Mesendoderm (in vitro differentiated cells): ENCODE results near the gene KNSTRN.

Experiments
- DNase-seq: peaks from one replicate; pipeline ENCODE4 v3.0.0; 2013
- H2AK5ac ChIP-seq: 2 replicates; pipeline ENCODE4 v1.6.1; 2013; ENCODE audit warnings: low read length, inconsistent platforms
- H2BK120ac ChIP-seq: 2 replicates; pipeline ENCODE4 v1.6.1; 2013; ENCODE audit warnings: low read depth, mild to moderate bottlenecking, low read length, moderate library complexity, mixed read lengths
- H2BK15ac ChIP-seq: replicated peaks from 2 replicates; pipeline ENCODE4 v1.6.1; 2013; ENCODE audit warnings: low read depth, mild to moderate bottlenecking, moderate library complexity
- H2BK5ac ChIP-seq: 2 replicates; pipeline ENCODE4 v1.6.1; 2013; ENCODE audit warnings: low read length, inconsistent platforms
- H3K18ac ChIP-seq: 2 replicates; pipeline ENCODE4 v1.6.1; 2013; ENCODE audit warnings: mild to moderate bottlenecking, low read length, mixed read lengths
- H3K23ac ChIP-seq: one replicate; pipeline ENCODE4 v1.6.1; 2013; ENCODE audit warnings: low read length
- H3K27ac ChIP-seq: 2 replicates; pipeline ENCODE4 v1.5.1; 2013; ENCODE audit warnings: low read depth, mild to moderate bottlenecking, inconsistent platforms, low read length, moderate library complexity
- H3K27me3 ChIP-seq: 2 replicates; pipeline ENCODE4 v1.6.1; 2013; ENCODE audit warnings: low read length, control low read depth, mild to moderate bottlenecking, inconsistent platforms; ENCODE audit not compliant: insufficient read depth, poor library complexity
- H3K36me3 ChIP-seq: 2 replicates; pipeline ENCODE4 v1.6.1; 2013; ENCODE audit warnings: low read length, inconsistent platforms; ENCODE audit not compliant: control insufficient read depth, insufficient read depth
- H3K4ac ChIP-seq: one replicate; pipeline ENCODE4 v1.6.1; 2013; ENCODE audit warnings: low read depth, mild to moderate bottlenecking, low read length, moderate library complexity
- H3K4me1 ChIP-seq: 2 replicates; pipeline ENCODE4 v1.6.1; 2013; ENCODE audit warnings: low read depth, low read length, inconsistent platforms; ENCODE audit not compliant: control insufficient read depth
- H3K4me2 ChIP-seq: 2 replicates; pipeline ENCODE4 v1.6.1; 2013; ENCODE audit warnings: low read length
- H3K4me3 ChIP-seq: 2 replicates; pipeline ENCODE4 v1.5.1; 2013; ENCODE audit warnings: mild to moderate bottlenecking, low read length
- H3K56ac ChIP-seq: one replicate; pipeline ENCODE4 v1.6.1; 2013; ENCODE audit warnings: low read length
- H3K79me1 ChIP-seq: 2 replicates; pipeline ENCODE4 v1.6.1; 2013; ENCODE audit warnings: low read length, inconsistent platforms
- H3K79me2 ChIP-seq: 2 replicates; pipeline ENCODE4 v1.6.1; 2013; ENCODE audit warnings: mild to moderate bottlenecking, low read length; ENCODE audit not compliant: control insufficient read depth, insufficient read depth
- H3K9ac ChIP-seq: 2 replicates; pipeline ENCODE4 v1.6.1; 2013; ENCODE audit warnings: low read length, inconsistent platforms
- H4K5ac ChIP-seq: one replicate; pipeline ENCODE4 v1.6.1; 2013; ENCODE audit warnings: low read length
- H4K8ac ChIP-seq: one replicate; pipeline ENCODE4 v1.6.1; 2013; ENCODE audit warnings: low read depth, mild to moderate bottlenecking, control low read depth, low read length, moderate library complexity
- WGBS: extraction: QIAGEN DNeasy Blood & Tissue Kit; methylation state at CpG from one replicate; pipeline ENCODE4 v1.1.7; 2013; ENCODE audit warnings: low lambda C conversion rate, missing lambda C conversion rate; ENCODE audit not compliant: insufficient coverage; ENCODE audit errors: extremely low coverage; 5-methylcytosine and 5-hydroxymethylcytosine counted together

The KNSTRN gene

GRCh38 chr15:40355976-40356585 is 26.4 kb upstream of the KNSTRN start:
- H4K5ac ChIP-seq, result no peak overlapping the region
- no peak overlapping the region for H3K4me3 ChIP-seq
- no peak overlapping the region for H3K4ac ChIP-seq
- H3K56ac ChIP-seq, result no peak overlapping the region
- no peaks in the 10 kb centered on the region for H3K79me2 ChIP-seq
- H3K23ac ChIP-seq, result no peak overlapping the region
- no peak overlapping the region for H2BK120ac ChIP-seq
- no peaks in the 10 kb centered on the region for H3K27me3 ChIP-seq
- no peak overlapping the region for H2AK5ac ChIP-seq
- WGBS, result no CpG with 5 or more reads among the region's 5 CpGs
- no peak overlapping the region for H3K4me2 ChIP-seq
- no peak overlapping the region for H3K18ac ChIP-seq
- no peak for DNase-seq
- H2BK15ac ChIP-seq, result no peak overlapping the region
- H4K8ac ChIP-seq, result no peak overlapping the region
- no peak overlapping the region for H3K9ac ChIP-seq
- H2BK5ac ChIP-seq, result no peak overlapping the region
- H3K79me1 ChIP-seq, result no peaks in the 10 kb centered on the region
- H3K4me1 ChIP-seq, result peaks cover 8% of the 10 kb centered on the region
- no peak overlapping the region for H3K27ac ChIP-seq
- H3K36me3 ChIP-seq, result no peaks in the 10 kb centered on the region

GRCh38 chr15:40357246-40357645 is 25.3 kb upstream of the KNSTRN start:
- Histone ChIP-seq H3K79me1 (no peaks in the 10 kb centered on the region), H4K8ac (no peak overlapping the region), H2AK5ac (no peak overlapping the region), H2BK15ac (no peak overlapping the region), H3K4me2 (no peak overlapping the region), H3K4me1 (peaks cover 8% of the 10 kb centered on the region), H3K27ac (no peak overlapping the region), H3K18ac (no peak overlapping the region), H2BK5ac (no peak overlapping the region), H3K9ac (no peak overlapping the region), H3K56ac (no peak overlapping the region), H3K4ac (no peak overlapping the region), H2BK120ac (no peak overlapping the region), H3K27me3 (no peaks in the 10 kb centered on the region), H4K5ac (no peak overlapping the region), H3K79me2 (no peaks in the 10 kb centered on the region), H3K4me3 (no peak overlapping the region), H3K23ac (no peak overlapping the region), H3K36me3 (no peaks in the 10 kb centered on the region)
- WGBS, result no CpG with 5 or more reads among the region's 1 CpG
- DNase-seq, result no peak

- H2AK5ac ChIP-seq, result no peak within 1 kb of the TSS
- peaks cover 8% of the 10 kb centered on the region for H3K4me1 ChIP-seq
- no peak within 1 kb of the TSS for H2BK120ac ChIP-seq
- H2BK15ac ChIP-seq, result no peak within 1 kb of the TSS
- peak within 1 kb of the TSS; percentile 88 for H3K56ac ChIP-seq
- H3K4me3 ChIP-seq, result peak within 1 kb of the TSS; percentile 46
- WGBS, result no CpG with 5 or more reads among the region's 82 CpGs
- no peaks in the 10 kb centered on the region for H3K79me1 ChIP-seq
- H3K23ac ChIP-seq, result peak within 1 kb of the TSS; percentile 94
- no peak within 1 kb of the TSS for H4K8ac ChIP-seq
- no peak within 1 kb of the TSS for H3K4ac ChIP-seq
- no peak within 1 kb of the TSS for H3K18ac ChIP-seq
- H3K36me3 ChIP-seq, result no peaks in the 10 kb centered on the region
- peak within 1 kb of the TSS; percentile 78 for H3K9ac ChIP-seq
- peak within 1 kb of the TSS; percentile 97 for H3K4me2 ChIP-seq
- H2BK5ac ChIP-seq, result no peak within 1 kb of the TSS
- DNase-seq, result peak; percentile 87
- H3K79me2 ChIP-seq, result no peaks in the 10 kb centered on the region
- no peak within 1 kb of the TSS for H4K5ac ChIP-seq
- H3K27ac ChIP-seq, result no peak within 1 kb of the TSS
- H3K27me3 ChIP-seq, result no peaks in the 10 kb centered on the region
Measured at GRCh38 chr15:40357723-40358470, 24.6 kb upstream of the KNSTRN start, which contains the start of gene DISP2. Gene DISP2 (plus strand): TSS chr15:40358219. CDS start chr15:40358322, 103 bp downstream.

- H3K79me1 ChIP-seq, result no peaks in the 10 kb centered on the region
- H2BK15ac ChIP-seq, result no peak overlapping the region
- no peaks in the 10 kb centered on the region for H3K79me2 ChIP-seq
- H3K9ac ChIP-seq, result peak overlapping the region; percentile 54
- peak overlapping the region; percentile 61 for H3K4me2 ChIP-seq
- H3K4me1 ChIP-seq, result peaks cover 8% of the 10 kb centered on the region
- no peak overlapping the region for H3K18ac ChIP-seq
- no peak overlapping the region for H4K8ac ChIP-seq
- H2BK5ac ChIP-seq, result no peak overlapping the region
- no peak overlapping the region for H3K27ac ChIP-seq
- peak overlapping the region; percentile 94 for H3K23ac ChIP-seq
- H3K36me3 ChIP-seq, result no peaks in the 10 kb centered on the region
- H3K56ac ChIP-seq, result peak overlapping the region; percentile 81
- DNase-seq, result peak; percentile 51
- H2BK120ac ChIP-seq, result no peak overlapping the region
- no CpG with 5 or more reads among the region's 31 CpGs for whole genome bisulfite sequencing
- no peak overlapping the region for H3K4ac ChIP-seq
- no peak overlapping the region for H4K5ac ChIP-seq
- H3K27me3 ChIP-seq, result no peaks in the 10 kb centered on the region
- H2AK5ac ChIP-seq, result no peak overlapping the region
- peak overlapping the region; percentile 35 for H3K4me3 ChIP-seq
Measured at GRCh38 chr15:40358471-40359353, 23.8 kb upstream of the KNSTRN start.

- Histone ChIP-seq H4K5ac (no peak overlapping the region), H3K18ac (no peak overlapping the region), H2BK5ac (no peak overlapping the region), H3K56ac (no peak overlapping the region), H3K4me1 (peaks cover 4% of the 10 kb centered on the region), H2AK5ac (no peak overlapping the region), H3K27ac (no peak overlapping the region), H3K4ac (no peak overlapping the region), H3K9ac (no peak overlapping the region), H3K79me1 (no peaks in the 10 kb centered on the region), H3K23ac (no peak overlapping the region), H3K36me3 (no peaks in the 10 kb centered on the region), H3K4me3 (no peak overlapping the region), H2BK120ac (no peak overlapping the region), H3K4me2 (no peak overlapping the region), H3K27me3 (no peaks in the 10 kb centered on the region), H2BK15ac (no peak overlapping the region), H4K8ac (no peak overlapping the region), H3K79me2 (no peaks in the 10 kb centered on the region)
- no CpG with 5 or more reads among the region's 4 CpGs for WGBS
- no peak for DNase-seq
Measured at GRCh38 chr15:40360015-40360414, 22.5 kb upstream of the KNSTRN start.
